IMR-90 (cell line): ENCODE data around the gene CTSH. TPM values are rescaled to one million over a fixed set of nuclear protein-coding genes. Genes with fewer than 3 reads are reported as not detected.

Experiments used
- ATAC-seq: fragments of 200-7000 bp; cut with Tn5 transposase; 2 replicates; pipeline ENCODE4 v1.9.1; 2020; ENCODE audit warnings: low read depth, mild to moderate bottlenecking, moderate library complexity
- BruUV-seq: library from RNA; stranded (reverse); fragments of 400-500 nt; replicated peaks from 2 replicates; lab custom pipeline; 2021; lab: Mats Ljungman, UMichigan
- CTCF ChIA-PET: fragments of 300-600 bp; formaldehyde crosslinking; extraction: SDS; loops from one replicate; lab custom pipeline; 2021; ENCODE audit warnings: antibody characterized with exemption; lab: Yijun Ruan, JAX
- POLR2A ChIA-PET: fragments of 300-600 bp; sonication (Branson Sonifier 250); formaldehyde crosslinking; loops from one replicate; lab custom pipeline; 2022; ENCODE audit warnings: antibody characterized with exemption; ENCODE audit not compliant: unreplicated experiment; lab: Charles Lee
- DNase-seq: peaks from one replicate; pipeline ENCODE4 v3.0.0; 2013
- H2AFZ ChIP-seq: replicated peaks from 2 replicates; pipeline ENCODE3; 2013; ENCODE audit warnings: low read length, mild to moderate bottlenecking; ENCODE audit not compliant: poor library complexity
- H2AK5ac ChIP-seq: 2 replicates; pipeline ENCODE4 v1.6.1; 2013; ENCODE audit warnings: low read depth, low read length, inconsistent platforms
- H2AK9ac ChIP-seq: replicated peaks from 2 replicates; pipeline ENCODE3; 2013; ENCODE audit warnings: mild to moderate bottlenecking, low read depth, low read length, moderate library complexity; ENCODE audit not compliant: poor library complexity
- H2BK120ac ChIP-seq: 2 replicates; pipeline ENCODE4 v1.6.1; 2013; ENCODE audit warnings: low read depth, low read length, inconsistent platforms
- H2BK15ac ChIP-seq: 3 replicates; pipeline ENCODE4 v1.6.1; 2013; ENCODE audit warnings: low read depth, low read length, inconsistent platforms
- H2BK20ac ChIP-seq: 2 replicates; pipeline ENCODE4 v1.6.1; 2013; ENCODE audit warnings: low read depth, mild to moderate bottlenecking, inconsistent platforms, low read length, moderate library complexity
- H2BK5ac ChIP-seq: 2 replicates; pipeline ENCODE4 v1.6.1; 2013; ENCODE audit warnings: mild to moderate bottlenecking, low read depth, low read length, inconsistent platforms; ENCODE audit not compliant: poor library complexity, severe bottlenecking
- H3K14ac ChIP-seq: replicated peaks from 2 replicates; pipeline ENCODE4 v1.6.1; 2013; ENCODE audit warnings: low read depth, low read length, inconsistent platforms
- H3K18ac ChIP-seq: 2 replicates; pipeline ENCODE4 v1.6.1; 2013; ENCODE audit warnings: low read depth, low read length, control low read depth
- H3K23ac ChIP-seq: 2 replicates; pipeline ENCODE4 v1.6.1; 2013; ENCODE audit warnings: low read depth, low read length, inconsistent platforms
- H3K27ac ChIP-seq: 2 replicates; pipeline ENCODE4 v1.5.1; 2013; ENCODE audit warnings: mild to moderate bottlenecking, control low read depth, low read length; ENCODE audit not compliant: insufficient read depth
- H3K27me3 ChIP-seq: 2 replicates; pipeline ENCODE4 v1.6.1; 2013; ENCODE audit warnings: low read length; ENCODE audit not compliant: control insufficient read depth, insufficient read depth
- H3K36me3 ChIP-seq: 2 replicates; pipeline ENCODE4 v1.6.1; 2013; ENCODE audit warnings: low read length, mixed read lengths; ENCODE audit not compliant: control insufficient read depth, insufficient read depth
- H3K4ac ChIP-seq: 2 replicates; pipeline ENCODE4 v1.6.1; 2013; ENCODE audit warnings: low read depth, low read length, inconsistent platforms
- H3K4me1 ChIP-seq: 2 replicates; pipeline ENCODE4 v1.6.1; 2013; ENCODE audit warnings: low read length, mixed read lengths; ENCODE audit not compliant: control insufficient read depth, insufficient read depth
- H3K4me2 ChIP-seq: 2 replicates; pipeline ENCODE4 v1.6.1; 2013; ENCODE audit warnings: low read depth, mild to moderate bottlenecking, control low read depth, low read length, moderate library complexity
- H3K4me3 ChIP-seq: 2 replicates; pipeline ENCODE4 v1.5.1; 2013; ENCODE audit warnings: low read depth, mild to moderate bottlenecking, control low read depth, low read length, moderate library complexity; ENCODE audit not compliant: insufficient read depth
- H3K56ac ChIP-seq: 2 replicates; pipeline ENCODE4 v1.6.1; 2013; ENCODE audit warnings: low read length, inconsistent platforms; ENCODE audit not compliant: insufficient read depth; ENCODE audit errors: extremely low read depth
- H3K79me1 ChIP-seq, 2 experiments: 2 replicates each; pipeline ENCODE4 v1.6.1; 2013; ENCODE audit warnings: low read length in 2 of 2, inconsistent platforms in 1 of 2, low read depth in 1 of 2
- H3K9ac ChIP-seq: 2 replicates; pipeline ENCODE4 v1.6.1; 2013; ENCODE audit warnings: low read depth, low read length, control low read depth
- H3K9me1 ChIP-seq: 2 replicates; pipeline ENCODE4 v1.6.1; 2013; ENCODE audit warnings: low read length, inconsistent platforms; ENCODE audit not compliant: insufficient read depth
- H3K9me3 ChIP-seq: 2 replicates; pipeline ENCODE4 v1.6.1; 2013; ENCODE audit warnings: low read length; ENCODE audit not compliant: control insufficient read depth, insufficient read depth
- H4K20me1 ChIP-seq: 2 replicates; pipeline ENCODE4 v1.6.1; 2013; ENCODE audit warnings: low read length, inconsistent platforms; ENCODE audit not compliant: insufficient read depth
- H4K5ac ChIP-seq: 2 replicates; pipeline ENCODE4 v1.6.1; 2013; ENCODE audit warnings: mild to moderate bottlenecking, low read depth, low read length, control low read depth
- H4K8ac ChIP-seq, 2 experiments: 2 replicates each; pipeline ENCODE4 v1.6.1; 2013; ENCODE audit warnings: low read depth in 2 of 2, low read length in 2 of 2, control low read depth in 1 of 2, inconsistent platforms in 1 of 2
- H4K91ac ChIP-seq: 2 replicates; pipeline ENCODE4 v1.6.1; 2013; ENCODE audit warnings: low read depth, low read length, inconsistent platforms; ENCODE audit not compliant: insufficient read depth
- POLR2A ChIP-seq: IDR thresholded peaks from 2 replicates; pipeline ENCODE4 v1.6.1; 2012; ENCODE audit warnings: mild to moderate bottlenecking, low read depth, low read length
- RAD21 ChIP-seq: IDR thresholded peaks from 2 replicates; pipeline ENCODE4 v1.6.1; 2012; ENCODE audit warnings: low read length, improper control_type of control experiment
- RCOR1 ChIP-seq: IDR thresholded peaks from 2 replicates; pipeline ENCODE4 v1.6.1; 2012; ENCODE audit warnings: mild to moderate bottlenecking, low read length, improper control_type of control experiment; ENCODE audit not compliant: insufficient replicate concordance
- RFX5 ChIP-seq: IDR thresholded peaks from 2 replicates; pipeline ENCODE4 v1.8.0; 2012; ENCODE audit warnings: low read depth, mild to moderate bottlenecking, low read length, moderate library complexity
- WGBS, 2 experiments: methylation state at CpG; one replicate each; pipeline versions ENCODE4 v1.1.5 to v1.1.7; 2013; ENCODE audit warnings: missing lambda C conversion rate in 2 of 2; ENCODE audit not compliant: insufficient read length in 1 of 2; ENCODE audit errors: extremely low coverage in 2 of 2; 5-methylcytosine and 5-hydroxymethylcytosine counted together
- dilution Hi-C: fragments of 300-500 bp; cut with HindIII; formaldehyde crosslinking; loops from one replicate; pipeline ENCODE4 v1.14.3; 2018; ENCODE audit warnings: low sequenced_read_pairs; ENCODE audit not compliant: unreplicated experiment
- in situ Hi-C: fragments of 300-500 bp; cut with MboI; formaldehyde crosslinking; loops from 3 replicates; pipeline ENCODE4 v1.14.3; 2019; ENCODE audit warnings: low sequenced_read_pairs, inconsistent platforms, mixed read lengths
- intact Hi-C: fragments of 100-400 bp; cut with micrococcal nuclease; formaldehyde crosslinking; loops from 2 replicates; pipeline ENCODE4 v1.10.0; 2022
- polyA plus RNA-seq, 3 experiments: library from polyadenylated mRNA; depleted of rRNA; stranded (reverse); fragments of >200 nt; gene quantifications; 2 replicates each; pipeline ENCODE4 v1.2.3, GENCODE V29; 2012; ENCODE audit warnings: low replicate concordance in 1 of 3
- total RNA-seq: library from RNA; depleted of rRNA; stranded (reverse); fragments of >200 nt; gene quantifications from 2 replicates; pipeline ENCODE4 v1.2.3, GENCODE V29; 2012
- TF ChIP-seq, protein P1 (sequence below): fragments of 150-350 bp; IDR thresholded peaks from 2 replicates; pipeline ENCODE4 v1.6.1; 2016; ENCODE audit warnings: low read depth, mild to moderate bottlenecking, low read length, moderate library complexity, borderline replicate concordance
- TF ChIP-seq, protein P2 (sequence below): fragments of 150-350 bp; IDR thresholded peaks from 2 replicates; pipeline ENCODE4 v1.6.1; 2017; ENCODE audit warnings: mild to moderate bottlenecking, antibody characterized with exemption, low read length, low read depth

Gene CTSH
- total and polyA plus RNA-seq, 2 of the 4 experiments (the other 2 are of a cell fraction), result 11.7 to 13.9 TPM

DNA sequence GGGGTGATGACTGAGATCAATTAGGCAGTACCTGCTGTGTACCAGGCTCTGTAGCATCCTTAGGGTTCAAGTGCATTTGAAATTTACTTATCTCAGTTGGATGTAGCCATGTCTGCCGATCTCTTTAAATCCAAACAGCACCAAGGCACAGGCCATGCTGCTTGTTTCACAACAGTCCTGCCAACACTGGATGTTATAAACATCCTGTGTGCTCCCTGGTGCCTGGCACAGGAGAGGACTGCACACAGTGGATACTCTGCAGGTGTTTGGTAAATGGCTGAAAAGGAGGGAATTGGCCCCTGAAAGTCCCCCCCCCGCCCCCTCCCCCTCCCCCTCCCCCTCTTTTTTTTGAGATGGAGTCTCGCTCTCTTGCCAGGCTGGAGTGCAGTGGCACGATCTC, 27.0 kb downstream of the CTSH start:
- BruUV-seq, result no TSS peak
- dilution Hi-C loops, result no loop called here
- Histone ChIP-seq H3K79me1 (peaks cover 11 to 49% of the 10 kb centered on the region in 2 experiments), H3K56ac (no peak overlapping the region), H3K4ac (no peak overlapping the region), H3K9me1 (peaks cover 19% of the 10 kb centered on the region), H4K20me1 (peaks cover 31% of the 10 kb centered on the region), H2BK5ac (no peak overlapping the region), H4K91ac (no peak overlapping the region), H2BK120ac (no peak overlapping the region), H3K9ac (no peak overlapping the region), H3K27me3 (no peaks in the 10 kb centered on the region), H3K4me3 (no peak overlapping the region), H2BK20ac (no peak overlapping the region), H3K4me1 (peaks cover 7% of the 10 kb centered on the region), H2AK9ac (no peak overlapping the region), H4K5ac (no peak overlapping the region), H3K27ac (no peak overlapping the region), H3K23ac (no peak overlapping the region), H3K36me3 (peaks cover 55% of the 10 kb centered on the region), H4K8ac (no peak overlapping the region), H3K18ac (no peak overlapping the region), H3K9me3 (no peaks in the 10 kb centered on the region), H2AK5ac (no peak overlapping the region), H2AFZ (no peak overlapping the region), H3K4me2 (no peak overlapping the region), H3K14ac (no peak overlapping the region), H2BK15ac (no peak overlapping the region)
- POLR2A ChIA-PET, result no interaction called here
- CTCF ChIA-PET, result no interaction called here
- WGBS, 2 experiments, result no CpG with 5 or more reads among the region's 4 CpGs
- ATAC-seq (no peak), DNase-seq (no peak)
- intact Hi-C loops, result no loop called here
- in situ Hi-C loops, result no loop called here
- TF ChIP-seq POLR2A, result no peak
- TF ChIP-seq, protein P1, sequence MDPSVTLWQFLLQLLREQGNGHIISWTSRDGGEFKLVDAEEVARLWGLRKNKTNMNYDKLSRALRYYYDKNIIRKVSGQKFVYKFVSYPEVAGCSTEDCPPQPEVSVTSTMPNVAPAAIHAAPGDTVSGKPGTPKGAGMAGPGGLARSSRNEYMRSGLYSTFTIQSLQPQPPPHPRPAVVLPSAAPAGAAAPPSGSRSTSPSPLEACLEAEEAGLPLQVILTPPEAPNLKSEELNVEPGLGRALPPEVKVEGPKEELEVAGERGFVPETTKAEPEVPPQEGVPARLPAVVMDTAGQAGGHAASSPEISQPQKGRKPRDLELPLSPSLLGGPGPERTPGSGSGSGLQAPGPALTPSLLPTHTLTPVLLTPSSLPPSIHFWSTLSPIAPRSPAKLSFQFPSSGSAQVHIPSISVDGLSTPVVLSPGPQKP, result no peak
- no peak for TF ChIP-seq RCOR1
- no peak for TF ChIP-seq RFX5
- TF ChIP-seq, protein P2, sequence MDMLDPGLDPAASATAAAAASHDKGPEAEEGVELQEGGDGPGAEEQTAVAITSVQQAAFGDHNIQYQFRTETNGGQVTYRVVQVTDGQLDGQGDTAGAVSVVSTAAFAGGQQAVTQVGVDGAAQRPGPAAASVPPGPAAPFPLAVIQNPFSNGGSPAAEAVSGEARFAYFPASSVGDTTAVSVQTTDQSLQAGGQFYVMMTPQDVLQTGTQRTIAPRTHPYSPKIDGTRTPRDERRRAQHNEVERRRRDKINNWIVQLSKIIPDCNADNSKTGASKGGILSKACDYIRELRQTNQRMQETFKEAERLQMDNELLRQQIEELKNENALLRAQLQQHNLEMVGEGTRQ, result no peak
- no peak for TF ChIP-seq RAD21
